ENCODE results near the gene GHDC.
"Not testable (repeated sequence)": the region's sequence is repeated elsewhere in the genome, so short reads cannot be mapped to it uniquely, and the experiment has no call there.

GHDC gene

GRCh38 chr17:42193969-42194899 is at the start of gene GHDC:
GHDC (minus strand) TSS chr17:42194494; CDS start chr17:42193581, 913 bp downstream.
- DNase-seq, result peak; percentile 81 to 85

GRCh38 chr17:42243493-42243982 is 49.2 kb upstream of the GHDC start:
- DNase-seq, result no peak

- DNase-seq, result no peak
Observed at GRCh38 chr17:42241871-42242270, 47.6 kb upstream of the GHDC start.

- DNase-seq, result not testable (repeated sequence)
Observed at GRCh38 chr17:42240863-42241262, 46.6 kb upstream of the GHDC start.

GRCh38 chr17:42240201-42240600 is 45.9 kb upstream of the GHDC start:
- no peak for DNase-seq

GRCh38 chr17:42239576-42239975 is 45.3 kb upstream of the GHDC start:
- DNase-seq, result not testable (repeated sequence)

- no peak for DNase-seq
Observed at GRCh38 chr17:42236760-42237159, 42.5 kb upstream of the GHDC start.

- DNase-seq, result no peak
Observed at GRCh38 chr17:42233994-42234393, 39.7 kb upstream of the GHDC start.

- no peak for DNase-seq
Observed at GRCh38 chr17:42233156-42233555, 38.9 kb upstream of the GHDC start.

- DNase-seq, result no peak
Observed at GRCh38 chr17:42230225-42230624, 35.9 kb upstream of the GHDC start.

- no peak for DNase-seq
Observed at GRCh38 chr17:42227849-42228700, 33.8 kb upstream of the GHDC start.

GRCh38 chr17:42225646-42226045 is 31.4 kb upstream of the GHDC start:
- DNase-seq, result no peak

GRCh38 chr17:42224651-42225050 is 30.4 kb upstream of the GHDC start:
- no peak for DNase-seq

GRCh38 chr17:42221886-42222745 is 27.8 kb upstream of the GHDC start:
- peak; percentile 19 to 41 for DNase-seq

GRCh38 chr17:42219280-42219679 is 25.0 kb upstream of the GHDC start:
- not testable (repeated sequence) for DNase-seq

- DNase-seq, result no peak
Observed at GRCh38 chr17:42214156-42214555, 19.9 kb upstream of the GHDC start.

GRCh38 chr17:42212382-42212781 is 18.1 kb upstream of the GHDC start:
- DNase-seq, result no peak

GRCh38 chr17:42211921-42212341 is 17.6 kb upstream of the GHDC start:
- DNase-seq, result not testable (repeated sequence)

GRCh38 chr17:42210046-42210445 is 15.8 kb upstream of the GHDC start:
- no peak for DNase-seq

GRCh38 chr17:42206153-42206612 is 11.9 kb upstream of the GHDC start:
- DNase-seq, result not testable (repeated sequence)

GRCh38 chr17:42203354-42203753 is 9.1 kb upstream of the GHDC start:
- no peak for DNase-seq

- DNase-seq, result no peak
Observed at GRCh38 chr17:42202696-42203095, 8.4 kb upstream of the GHDC start.
